HEK293 (cell line): ENCODE results near the gene IRF1.

Experiments
- CTCF ChIA-PET: fragments of 350-600 bp; formaldehyde crosslinking; extraction: SDS; loops from one replicate; lab custom pipeline; 2021; ENCODE audit warnings: antibody characterized with exemption; lab: Yijun Ruan, JAX
- POLR2A ChIA-PET: fragments of 300-600 bp; formaldehyde crosslinking; extraction: SDS; loops from one replicate; lab custom pipeline; 2020; ENCODE audit warnings: antibody characterized with exemption, inconsistent platforms; lab: Yijun Ruan, JAX
- H3K27ac ChIP-seq: fragments of 200-500 bp; sonication (Bioruptor generic); 2 replicates; pipeline ENCODE4 v1.5.1; 2014; ENCODE audit warnings: low read depth, low read length, control low read depth, inconsistent platforms; ENCODE audit errors: extremely low read depth
- H3K36me3 ChIP-seq, 2 experiments: fragments of 200-500 bp in 1 of 2; sonication (Bioruptor generic) in 1 of 2; 1 replicate in 1 of 2; 2 replicates in 1 of 2; pipeline ENCODE4 v1.5.1; 2014 to 2017; ENCODE audit warnings: inconsistent platforms in 2 of 2, low read length in 2 of 2; ENCODE audit not compliant: control insufficient read depth in 2 of 2, insufficient read depth in 1 of 2
- H3K4me1 ChIP-seq: fragments of 200-500 bp; sonication (Bioruptor generic); 2 replicates; pipeline ENCODE4 v1.5.1; 2014; ENCODE audit warnings: mild to moderate bottlenecking, low read length, inconsistent platforms; ENCODE audit not compliant: control insufficient read depth, insufficient read depth
- H3K4me3 ChIP-seq: 2 replicates; pipeline ENCODE4 v1.5.1; 2011; ENCODE audit warnings: low read depth, mild to moderate bottlenecking, control low read depth, low read length, moderate library complexity
- H3K9me3 ChIP-seq: fragments of 200-500 bp; sonication (Bioruptor generic); 2 replicates; pipeline ENCODE4 v1.5.1; 2014; ENCODE audit warnings: low read depth, low read length, inconsistent platforms; ENCODE audit not compliant: control insufficient read depth, insufficient read depth
- GLI2 ChIP-seq: fragments of 450-650 bp; formaldehyde crosslinking; IDR thresholded peaks from 2 replicates; pipeline ENCODE4; 2017; ENCODE audit warnings: missing biosample characterization, missing genetic modification characterization, low read depth, borderline replicate concordance
- KLF10 ChIP-seq: fragments of 450-650 bp; IDR thresholded peaks from 2 replicates; pipeline ENCODE4 v1.5.1; 2018; ENCODE audit warnings: missing biosample characterization, mild to moderate bottlenecking, missing genetic modification characterization
- PRDM2 ChIP-seq: fragments of 450-650 bp; formaldehyde crosslinking; IDR thresholded peaks from 2 replicates; pipeline ENCODE4 v1.5.1; 2016; ENCODE audit warnings: missing biosample characterization, missing genetic modification characterization, borderline replicate concordance
- RBAK ChIP-seq: fragments of 450-650 bp; formaldehyde crosslinking; IDR thresholded peaks from 2 replicates; pipeline ENCODE4 v1.5.1; 2016; ENCODE audit warnings: missing biosample characterization, missing genetic modification characterization
- TRIM28 ChIP-seq: IDR thresholded peaks from 2 replicates; pipeline ENCODE4 v1.6.1; 2011; ENCODE audit warnings: low read length, control low read depth, borderline replicate concordance
- ZFHX2 ChIP-seq: fragments of 450-650 bp; formaldehyde crosslinking; conservative IDR thresholded peaks from 2 replicates; pipeline ENCODE4 v1.5.1; 2016; ENCODE audit warnings: missing biosample characterization, missing genetic modification characterization
- ZNF133 ChIP-seq: fragments of 450-650 bp; formaldehyde crosslinking; IDR thresholded peaks from 2 replicates; pipeline ENCODE4 v1.5.1; 2016; ENCODE audit warnings: missing biosample characterization, missing genetic modification characterization
- ZNF2 ChIP-seq: fragments of 450-650 bp; formaldehyde crosslinking; IDR thresholded peaks from 2 replicates; pipeline ENCODE4 v1.5.1; 2016; ENCODE audit warnings: missing biosample characterization, missing genetic modification characterization
- ZNF202 ChIP-seq: fragments of 450-650 bp; formaldehyde crosslinking; IDR thresholded peaks from 2 replicates; pipeline ENCODE4 v1.5.1; 2016; ENCODE audit warnings: missing biosample characterization, missing genetic modification characterization, borderline replicate concordance
- ZNF362 ChIP-seq: fragments of 450-650 bp; formaldehyde crosslinking; IDR thresholded peaks from 2 replicates; pipeline ENCODE4 v1.5.1; 2016; ENCODE audit warnings: missing biosample characterization, missing genetic modification characterization
- ZNF398 ChIP-seq: fragments of 450-650 bp; formaldehyde crosslinking; IDR thresholded peaks from 2 replicates; pipeline ENCODE4 v1.5.1; 2017; ENCODE audit warnings: missing biosample characterization, missing genetic modification characterization
- ZNF473 ChIP-seq: fragments of 450-650 bp; formaldehyde crosslinking; IDR thresholded peaks from 2 replicates; pipeline ENCODE4 v1.5.1; 2017; ENCODE audit warnings: missing biosample characterization, missing genetic modification characterization
- ZNF510 ChIP-seq: fragments of 450-650 bp; formaldehyde crosslinking; IDR thresholded peaks from 2 replicates; pipeline ENCODE4 v1.5.1; 2018; ENCODE audit warnings: mild to moderate bottlenecking, missing genetic modification characterization, missing biosample characterization; ENCODE audit not compliant: insufficient replicate concordance
- ZNF544 ChIP-seq: fragments of 450-650 bp; formaldehyde crosslinking; IDR thresholded peaks from 2 replicates; pipeline ENCODE4 v1.5.0; 2017; ENCODE audit warnings: missing biosample characterization, missing genetic modification characterization
- ZNF768 ChIP-seq: fragments of 450-650 bp; formaldehyde crosslinking; IDR thresholded peaks from 2 replicates; pipeline ENCODE4 v1.5.1; 2018; ENCODE audit warnings: missing biosample characterization, mild to moderate bottlenecking, missing genetic modification characterization
- ZNF776 ChIP-seq: fragments of 450-650 bp; formaldehyde crosslinking; IDR thresholded peaks from 2 replicates; pipeline ENCODE4 v1.5.0; 2017; ENCODE audit warnings: missing biosample characterization, missing genetic modification characterization, borderline replicate concordance
- ZSCAN16 ChIP-seq: fragments of 450-650 bp; formaldehyde crosslinking; IDR thresholded peaks from 2 replicates; pipeline ENCODE4 v1.5.1; 2016; ENCODE audit warnings: missing biosample characterization, missing genetic modification characterization
- ZSCAN4 ChIP-seq: fragments of 450-650 bp; formaldehyde crosslinking; IDR thresholded peaks from 2 replicates; pipeline ENCODE4 v1.5.1; 2017; ENCODE audit warnings: missing biosample characterization, missing genetic modification characterization

The IRF1 gene

GRCh38 chr5:132539716-132540115, 49.1 kb upstream of the IRF1 start:
- no peaks in the 10 kb centered on the region for H3K4me1 ChIP-seq
- no peaks in the 10 kb centered on the region for H3K9me3 ChIP-seq
- H3K4me3 ChIP-seq = no peak overlapping the region
- no peak for TF ChIP-seq ZNF362 (tag by site-specific recombination)
- no peak for TF ChIP-seq ZNF133
- TF ChIP-seq ZSCAN4 = no peak
- TF ChIP-seq ZNF768 (tag by site-specific recombination) = no peak
- TF ChIP-seq ZFHX2 (tag by site-specific recombination) = no peak
- no peak for TF ChIP-seq RBAK
- TF ChIP-seq ZNF510 (tag by site-specific recombination) = no peak
- no peak for TF ChIP-seq ZSCAN16 (tag by site-specific recombination)
- no peak for TF ChIP-seq TRIM28
- TF ChIP-seq ZNF473 (tag by site-specific recombination) = no peak
- no peak for TF ChIP-seq ZNF202
- no peak for TF ChIP-seq GLI2 (tag by site-specific recombination)
- no peak for TF ChIP-seq ZNF398 (tag by site-specific recombination)
- POLR2A ChIA-PET = no interaction called here
- no peaks in the 10 kb centered on the region for H3K36me3 ChIP-seq
- CTCF ChIA-PET = no interaction called here
- H3K27ac ChIP-seq = no peak overlapping the region

GRCh38 chr5:132530946-132531345, 40.4 kb upstream of the IRF1 start:
- H3K4me3 ChIP-seq = no peak overlapping the region
- no peaks in the 10 kb centered on the region for H3K4me1 ChIP-seq
- H3K27ac ChIP-seq = no peak overlapping the region
- ChIA-PET CTCF (interaction anchor here (0.8 kb wide), 1 partner anchor 178 kb away, joined by 4 read pairs; no protein-coding TSS in a partner anchor), POLR2A (no interaction called here)
- H3K36me3 ChIP-seq = no peaks in the 10 kb centered on the region
- no peaks in the 10 kb centered on the region for H3K9me3 ChIP-seq
- TF ChIP-seq KLF10 (tag by site-specific recombination) (no peak), ZNF2 (tag by site-specific recombination) (no peak), ZNF544 (no peak), PRDM2 (tag by site-specific recombination) (no peak), ZNF776 (tag by site-specific recombination) (no peak)
